Hematopoietic multipotent progenitor cell treated with erythropoietin and hydrocortisone succinate and interleukin-3 and kit ligand, for 4 days (in vitro differentiated cells): ENCODE measurements around the gene CFAP61.
A peak's percentile ranks its signal among the peaks of the same experiment; 100 is the strongest.
"Not testable (repeated sequence)": the region's sequence is repeated elsewhere in the genome, so short reads cannot be mapped to it uniquely, and the experiment has no call there.

Experiments
- DNase-seq: peaks from one replicate; pipeline ENCODE4 v3.0.0-alpha.2; 2015

CFAP61 gene

DNA sequence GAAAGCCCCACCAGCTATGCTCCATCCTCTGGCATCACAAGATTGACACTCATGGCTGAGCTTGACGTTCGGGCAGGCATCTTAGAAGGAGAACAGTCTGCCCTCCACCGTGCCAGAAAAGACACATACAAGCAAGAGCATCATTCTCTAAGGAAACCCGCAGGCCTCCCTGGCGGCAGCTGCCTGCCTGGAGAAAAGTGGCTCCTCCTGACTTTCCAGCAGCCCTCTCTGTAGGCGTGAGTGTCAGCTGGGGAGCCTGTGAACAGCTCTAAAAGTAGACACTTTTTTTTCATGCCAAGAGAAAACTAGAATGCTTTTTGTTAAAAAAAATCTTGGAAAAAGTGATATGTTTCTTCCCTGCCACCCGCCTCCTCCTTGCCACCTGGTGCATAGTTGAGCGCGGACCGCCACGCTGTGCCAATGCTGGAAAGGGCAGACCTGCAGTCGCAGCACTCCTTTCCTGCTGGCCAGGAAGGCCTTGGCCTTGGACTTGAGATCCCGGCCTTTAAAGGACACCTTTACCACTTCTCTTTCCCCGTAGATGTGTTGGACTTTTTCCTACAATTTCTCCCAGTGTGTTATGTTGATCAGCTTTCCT is 285.9 kb downstream of the CFAP61 start:
- no peak for DNase-seq

DNA sequence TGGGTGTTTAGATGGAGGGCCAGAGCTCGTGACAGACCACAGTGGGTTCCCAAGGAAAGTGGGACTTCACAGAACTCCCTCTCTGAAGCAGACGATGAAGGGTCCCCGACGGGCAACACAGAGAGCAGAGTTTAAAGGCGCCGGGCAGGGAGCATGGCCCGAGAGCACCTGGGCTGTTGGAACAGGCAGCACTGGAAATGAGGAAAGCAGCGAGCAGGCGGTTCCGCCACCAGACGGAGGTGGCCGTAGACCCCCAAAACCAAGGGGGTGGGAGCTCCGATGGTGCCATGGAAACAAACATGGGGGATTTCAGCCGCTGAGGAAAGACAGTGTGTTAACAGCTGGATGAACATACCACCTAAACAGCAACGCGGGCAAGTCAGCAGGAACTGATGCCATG is 288.1 kb downstream of the CFAP61 start:
- DNase-seq, result no peak

DNA sequence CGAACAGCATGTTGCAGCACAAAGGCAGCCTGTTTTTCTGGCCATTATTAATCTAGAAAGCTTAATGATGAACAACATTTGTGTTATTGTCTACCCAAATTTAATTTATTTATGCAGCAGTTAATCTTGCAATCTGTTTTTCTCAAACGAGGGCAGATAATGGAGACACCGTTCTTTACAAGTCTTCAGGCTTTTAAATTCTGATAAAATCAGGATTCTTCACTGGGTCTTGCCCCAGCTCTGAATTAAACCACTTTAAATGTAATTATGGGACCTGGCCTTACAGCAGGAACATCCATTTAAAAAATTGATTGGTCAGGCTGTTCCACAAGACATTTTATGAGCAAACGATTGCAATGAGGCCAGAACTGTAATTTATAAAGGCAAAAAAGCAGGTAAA is 289.0 kb downstream of the CFAP61 start:
- DNase-seq, result no peak

DNA sequence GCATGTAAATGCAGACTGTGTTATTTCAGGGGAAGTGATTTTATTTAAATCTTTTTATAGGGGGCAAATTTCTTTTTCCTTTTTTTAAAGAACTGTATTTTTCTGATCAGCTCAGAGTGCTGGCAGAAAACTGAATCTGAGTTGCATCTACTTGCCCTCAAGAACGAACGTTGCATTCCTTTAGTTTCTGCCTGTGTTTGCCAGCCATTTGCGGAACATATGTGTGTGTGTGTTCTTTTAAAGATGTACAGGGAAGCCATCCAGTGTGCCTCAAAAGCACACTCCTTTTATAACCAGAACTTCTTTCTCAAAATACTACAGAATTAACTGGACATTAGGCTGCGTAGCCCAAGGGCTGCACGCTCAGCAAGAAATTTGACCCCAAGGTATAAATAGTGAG is 289.7 kb downstream of the CFAP61 start:
- no peak for DNase-seq

DNA sequence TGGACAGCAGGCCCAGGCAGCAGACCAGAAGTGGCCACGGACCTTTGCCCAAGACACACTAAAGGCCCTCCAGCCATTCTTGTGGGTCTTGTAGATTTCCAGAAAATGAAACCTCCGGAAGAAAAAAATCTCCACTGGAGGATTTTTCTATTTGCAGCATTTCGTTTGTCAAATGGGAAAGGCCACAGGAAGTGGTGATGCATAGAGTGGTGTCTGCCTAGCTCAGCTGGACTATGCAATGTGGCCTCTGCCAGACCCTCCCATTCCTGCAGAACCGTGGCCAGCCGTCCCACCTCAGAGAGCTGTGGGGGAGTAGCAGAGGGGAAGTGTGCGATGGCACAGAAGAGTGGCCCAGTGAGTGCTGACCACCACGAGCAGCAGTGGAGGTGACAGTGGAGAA is 291.6 kb downstream of the CFAP61 start:
- no peak for DNase-seq

DNA sequence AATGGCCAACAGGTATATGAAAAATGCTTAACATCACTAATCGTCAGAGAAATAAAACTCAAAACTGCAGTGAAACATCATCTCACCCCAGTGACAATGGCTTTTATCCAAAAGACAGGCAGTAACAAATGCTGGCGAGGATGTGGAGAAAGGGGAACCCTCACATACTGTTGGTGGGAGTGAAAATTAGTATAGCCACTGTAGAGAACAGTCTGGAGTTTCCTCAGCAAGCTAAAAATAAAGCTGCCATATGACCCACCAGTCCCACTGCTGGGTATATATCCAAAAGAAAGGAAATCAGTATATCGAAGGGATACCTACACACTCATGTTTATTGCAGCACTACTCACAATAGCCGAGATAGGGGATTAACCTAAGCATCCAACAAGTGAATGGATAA is 292.1 kb downstream of the CFAP61 start:
- DNase-seq, result no peak

DNA sequence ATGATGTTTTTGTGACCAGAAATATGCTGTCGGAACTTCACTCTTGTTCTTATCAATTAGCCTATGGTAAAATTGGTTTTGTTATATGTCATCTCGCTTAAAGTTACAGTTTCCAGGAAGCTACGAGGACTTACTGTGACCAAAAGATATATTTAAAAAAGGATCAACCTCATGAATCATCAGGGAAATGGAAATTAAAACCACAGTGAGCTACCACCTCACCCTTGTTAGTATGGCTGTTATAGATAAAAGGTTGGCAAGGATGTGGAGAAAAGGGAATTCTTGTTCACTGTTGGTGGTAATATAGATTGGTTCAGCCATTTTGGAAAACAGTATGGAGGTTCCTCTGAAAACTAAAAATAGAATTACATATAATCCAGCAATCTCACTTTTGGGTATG is 301.2 kb downstream of the CFAP61 start:
- DNase-seq, result peak; percentile 64

DNA sequence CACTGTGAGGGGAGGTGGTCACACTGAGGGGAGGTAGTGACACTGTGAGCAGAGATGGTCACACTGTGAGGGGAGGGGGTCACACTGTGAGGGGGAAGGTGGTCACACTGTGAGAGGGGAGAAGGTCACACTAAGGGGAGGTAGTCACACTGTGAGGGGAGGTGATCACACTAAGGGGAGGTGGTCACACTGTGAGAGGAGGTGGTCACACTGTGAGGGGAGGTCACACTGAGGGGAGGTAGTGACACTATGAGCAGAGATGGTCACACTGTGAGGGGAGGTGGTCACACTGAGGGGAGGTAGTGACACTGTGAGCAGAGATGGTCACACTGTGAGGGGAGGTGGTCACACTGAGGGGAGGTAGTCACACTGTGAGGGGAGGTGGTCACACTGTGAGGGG is 303.2 kb downstream of the CFAP61 start:
- not testable (repeated sequence) for DNase-seq

DNA sequence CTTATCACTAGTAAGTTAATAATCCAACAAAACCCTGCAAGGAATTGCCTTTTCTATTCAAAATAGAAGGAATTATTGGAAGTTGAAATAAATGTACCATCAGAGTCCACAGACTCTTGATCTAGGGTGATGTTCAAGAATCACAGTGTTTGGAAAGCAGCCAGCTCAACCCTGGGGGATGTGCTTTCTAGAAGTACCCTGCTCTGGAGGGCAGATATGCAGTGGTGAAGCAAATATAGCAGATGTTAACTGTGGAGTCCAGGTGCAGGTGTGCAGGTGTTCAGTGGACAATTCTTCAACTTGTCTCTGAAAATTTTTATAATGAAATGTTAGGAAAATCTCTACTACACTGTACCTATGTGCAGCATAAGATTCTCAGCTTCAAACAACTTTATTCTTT is 306.5 kb downstream of the CFAP61 start:
- no peak for DNase-seq

DNA sequence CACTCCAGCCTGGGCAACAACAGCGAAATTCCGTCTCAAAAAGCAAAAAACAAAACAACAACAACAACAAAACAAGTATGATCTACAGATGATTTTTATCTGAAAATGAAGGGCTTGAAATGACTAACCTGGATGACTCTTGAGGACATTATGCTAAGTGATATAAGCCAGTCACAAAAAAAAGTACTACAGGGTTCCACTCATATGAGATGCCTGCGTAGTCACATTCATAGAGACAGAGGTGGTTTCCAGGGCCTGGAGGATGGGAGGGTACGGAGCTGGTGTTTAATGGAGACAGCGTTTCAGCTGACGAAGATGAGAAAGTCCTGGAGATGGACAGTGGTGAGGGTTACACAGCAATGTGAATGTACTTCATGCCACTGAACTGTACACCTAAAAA is 307.3 kb downstream of the CFAP61 start:
- no peak for DNase-seq

DNA sequence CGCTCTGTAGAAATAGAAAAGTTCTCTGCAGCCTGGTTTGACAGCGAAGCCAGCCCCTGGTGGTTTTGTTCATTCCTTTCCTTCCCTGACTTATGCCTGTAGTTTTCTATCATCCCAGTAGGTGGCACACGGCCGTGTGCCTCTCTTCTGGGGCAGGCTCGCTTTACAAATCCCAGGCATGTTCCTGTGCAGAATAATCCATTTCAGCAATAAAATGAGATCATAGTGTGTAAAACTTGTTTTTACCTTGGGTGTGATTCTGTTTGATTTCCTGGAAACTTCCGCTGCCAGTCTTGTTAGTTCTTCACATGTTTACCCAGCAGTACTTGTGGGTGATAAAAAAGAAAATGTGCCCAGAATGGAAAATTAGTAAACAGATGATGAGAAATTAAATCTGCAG is 308.1 kb downstream of the CFAP61 start:
- peak; percentile 80 for DNase-seq

DNA sequence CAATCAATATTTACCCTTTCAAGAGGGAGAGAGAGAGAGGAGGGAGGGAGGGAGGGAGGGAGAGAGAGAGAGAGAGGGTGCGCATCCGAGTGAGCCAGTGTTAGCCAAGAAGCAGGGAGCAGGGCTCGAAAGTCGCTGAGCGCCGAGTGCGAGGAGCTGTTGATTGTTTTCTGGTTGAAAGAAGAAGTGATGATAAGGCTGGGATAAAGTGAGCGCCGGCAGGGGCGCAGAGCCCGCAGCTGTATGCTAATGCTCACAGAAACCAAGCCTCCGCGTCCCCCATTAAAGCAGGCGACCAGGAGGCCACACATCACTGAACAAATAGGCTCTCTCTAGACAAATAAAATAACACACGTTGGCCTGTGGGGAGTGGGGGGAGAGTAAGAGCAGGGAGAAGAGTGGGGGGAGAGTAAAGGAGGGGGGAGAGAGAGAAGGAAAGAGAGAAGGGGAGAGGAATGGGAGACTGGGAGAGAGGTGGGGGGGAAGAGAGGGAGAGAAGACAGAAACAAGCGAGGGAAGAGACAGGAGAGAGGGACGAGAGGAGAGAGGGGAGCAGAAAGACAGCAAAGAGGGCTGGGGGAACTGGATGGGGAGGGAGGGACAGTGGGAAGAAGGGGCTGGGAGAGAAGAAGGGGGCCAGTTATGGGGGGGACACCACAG is 310.6 kb downstream of the CFAP61 start:
- DNase-seq, result peak; percentile 43

DNA sequence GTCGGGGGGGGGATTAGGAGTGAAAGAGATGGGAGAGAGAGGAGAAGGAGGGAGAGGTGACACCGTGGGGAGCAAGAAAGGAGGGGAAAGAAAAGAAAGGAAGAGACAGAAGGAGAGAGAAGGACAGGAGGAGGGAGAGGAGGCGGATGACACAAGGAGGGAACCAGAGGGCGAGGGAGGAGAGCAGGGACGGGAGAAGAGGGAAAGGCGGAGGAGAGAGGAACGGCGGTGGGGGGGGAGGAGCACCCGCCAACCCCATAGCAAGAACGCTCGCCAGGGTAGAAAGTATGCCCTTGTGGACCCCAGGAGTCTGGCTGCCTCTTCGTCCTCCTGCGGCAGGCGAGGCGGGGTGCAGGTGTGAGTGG is 311.1 kb downstream of the CFAP61 start:
- DNase-seq, result no peak

DNA sequence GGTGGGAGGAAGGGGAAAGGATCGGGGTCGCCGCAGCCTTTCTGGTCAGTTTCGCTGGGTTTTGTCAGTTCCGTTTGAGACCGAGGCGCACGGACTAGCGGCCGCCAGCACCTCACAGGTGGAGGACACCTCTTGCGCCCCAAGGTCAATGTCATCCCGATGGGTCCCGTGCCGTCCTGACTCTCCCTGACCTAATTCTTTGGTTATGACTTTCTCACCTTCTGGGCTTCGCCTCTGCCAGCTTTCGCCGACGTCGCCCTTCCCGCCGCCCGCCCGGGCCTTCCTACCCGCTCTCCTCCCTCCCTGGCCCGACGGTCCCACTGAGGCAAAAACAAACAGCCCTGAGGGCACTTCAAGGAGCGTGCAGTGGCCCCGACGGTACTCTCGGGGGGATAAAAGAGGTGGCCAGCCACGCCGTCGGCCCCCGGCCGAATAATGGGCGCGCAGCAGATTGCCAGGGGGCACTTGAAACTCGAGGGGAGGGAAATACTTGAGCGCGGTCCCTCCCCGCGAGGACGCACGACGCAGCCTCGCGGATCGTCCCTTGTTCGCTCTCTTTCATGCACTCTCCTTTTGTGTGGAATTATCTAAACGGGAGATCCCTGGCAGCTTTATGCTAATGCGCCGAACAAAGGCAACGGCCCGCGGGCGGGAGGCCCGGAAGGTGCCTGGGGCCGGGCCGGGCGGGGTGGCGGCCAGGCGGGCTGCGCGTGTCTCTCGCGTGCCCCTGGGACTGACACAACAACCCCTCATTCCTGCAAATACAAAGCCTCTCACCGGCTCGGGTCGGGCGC is 311.7 kb downstream of the CFAP61 start:
- DNase-seq, result peak; percentile 24

DNA sequence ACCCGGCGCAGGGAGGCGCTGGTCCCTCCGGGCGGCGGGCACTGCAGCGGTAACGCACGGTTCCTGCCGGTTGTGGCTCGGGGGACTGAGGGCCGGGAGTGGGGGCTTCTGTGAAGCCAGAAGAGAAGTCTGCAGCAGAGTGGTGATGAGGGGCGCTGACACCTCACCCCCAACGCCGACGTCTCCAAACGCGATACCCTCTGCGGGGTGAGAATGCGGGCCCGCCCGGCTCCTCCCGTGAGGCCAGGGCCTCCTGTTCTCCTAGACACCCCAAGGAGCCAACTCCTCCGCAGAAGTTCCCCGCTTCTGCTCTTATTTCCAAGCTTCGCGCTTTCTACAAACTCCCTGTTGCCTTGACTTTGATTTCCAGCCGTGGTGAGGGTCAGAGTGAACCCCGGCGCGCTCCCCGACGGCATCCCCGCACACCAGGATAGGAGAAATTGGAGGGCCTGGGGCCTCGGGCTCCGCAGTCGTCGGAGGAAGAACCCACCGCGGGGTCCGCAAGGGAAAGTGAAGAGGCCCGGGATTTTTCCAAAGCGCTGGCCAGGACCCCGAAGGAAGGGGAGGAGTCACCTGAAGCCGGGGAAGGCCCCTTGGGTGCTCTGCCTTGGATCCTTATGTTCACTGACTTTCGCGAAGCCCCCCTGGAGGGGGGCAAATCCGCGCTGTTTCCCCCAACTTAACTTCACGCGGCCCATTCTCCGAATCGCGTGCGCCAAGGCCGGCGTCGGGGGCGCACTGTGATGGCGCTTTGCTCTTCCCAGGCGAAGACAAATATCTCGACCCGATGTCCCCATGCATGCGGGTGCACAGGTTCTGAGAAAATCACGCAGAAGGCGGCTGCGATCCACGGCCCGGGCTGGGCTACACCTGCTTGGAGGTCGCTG is 312.5 kb downstream of the CFAP61 start:
- DNase-seq, result no peak

DNA sequence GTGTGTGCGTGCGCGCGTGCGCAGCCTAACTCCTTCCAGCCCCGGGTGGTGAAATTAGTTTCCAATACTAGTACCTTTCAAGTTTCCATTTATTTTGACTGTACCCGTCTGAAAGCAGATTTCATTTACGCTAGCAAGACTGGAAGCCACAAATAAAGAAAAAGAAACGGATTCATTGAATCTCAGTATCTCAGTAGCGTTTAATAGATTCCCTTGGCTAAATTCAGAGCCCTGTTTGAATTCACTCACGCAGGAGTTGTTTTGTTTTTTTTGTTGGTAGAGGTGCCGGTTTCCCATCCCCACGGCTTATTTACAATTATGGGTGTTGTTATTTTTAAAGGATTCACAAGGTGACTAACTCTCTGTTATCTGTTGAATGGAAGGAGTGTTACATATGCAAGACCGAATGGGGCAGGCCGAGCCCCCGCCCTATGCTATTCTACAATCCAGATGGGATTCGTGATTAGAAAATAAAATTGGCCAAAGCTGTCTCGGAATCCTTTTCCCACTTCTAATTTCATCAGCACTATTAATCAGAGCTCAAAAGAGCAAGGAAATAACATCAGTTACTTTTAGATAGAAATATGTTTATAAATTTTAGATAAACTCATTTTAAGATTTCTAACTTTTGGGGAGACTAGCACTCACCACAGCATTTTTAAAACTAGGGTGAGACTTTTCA is 313.3 kb downstream of the CFAP61 start:
- DNase-seq, result no peak

DNA sequence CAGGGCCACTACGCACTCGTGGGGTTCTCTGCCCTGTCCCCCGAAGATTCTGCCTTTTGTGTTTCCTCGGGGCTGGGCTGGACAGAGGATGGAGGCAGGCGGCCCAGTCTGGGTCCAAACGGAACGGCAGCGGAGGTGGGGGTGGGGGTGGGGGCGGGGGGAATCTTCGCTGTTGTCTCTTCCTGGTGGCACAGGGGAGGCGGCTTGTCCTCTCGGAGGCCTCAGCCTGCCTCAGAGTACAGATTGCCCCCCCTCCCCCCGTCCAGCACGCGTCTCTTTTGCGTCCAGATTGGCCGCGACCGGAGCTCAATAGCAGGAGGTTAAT is 314.2 kb downstream of the CFAP61 start:
- DNase-seq, result no peak

DNA sequence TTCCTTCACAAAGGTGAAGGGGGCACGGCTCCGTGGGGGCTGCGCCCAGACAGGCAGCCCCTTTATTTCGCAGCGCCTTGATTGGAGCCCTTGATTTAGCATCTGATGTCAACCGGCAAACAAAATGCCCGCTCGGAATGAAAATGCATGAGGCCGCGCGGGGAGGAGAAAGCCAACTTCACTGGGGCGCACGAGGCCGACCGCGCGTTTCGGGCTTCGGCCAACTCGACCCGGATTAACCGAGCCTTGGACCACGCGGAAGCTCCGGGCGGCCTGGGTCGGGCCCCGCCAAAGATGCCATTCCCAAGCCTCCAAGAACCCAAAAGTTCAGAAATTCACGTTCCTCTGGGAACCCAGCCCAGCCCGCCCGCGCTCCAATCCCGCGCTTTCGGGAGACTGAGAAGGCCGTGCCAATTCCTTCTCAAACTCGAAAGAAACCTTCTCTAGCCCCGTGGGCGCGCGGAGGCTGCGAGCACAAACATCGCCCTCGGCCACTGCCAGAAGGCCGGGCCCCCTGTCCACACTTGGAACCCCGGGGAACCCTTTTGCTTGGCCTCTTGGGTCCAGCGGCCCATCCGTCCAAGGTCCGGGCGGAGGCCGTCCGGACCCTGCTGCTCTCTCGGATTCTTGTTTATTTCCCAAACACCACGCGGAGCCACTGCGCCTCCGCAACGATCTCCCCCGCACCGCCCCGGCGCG is 314.7 kb downstream of the CFAP61 start:
- DNase-seq, result no peak

DNA sequence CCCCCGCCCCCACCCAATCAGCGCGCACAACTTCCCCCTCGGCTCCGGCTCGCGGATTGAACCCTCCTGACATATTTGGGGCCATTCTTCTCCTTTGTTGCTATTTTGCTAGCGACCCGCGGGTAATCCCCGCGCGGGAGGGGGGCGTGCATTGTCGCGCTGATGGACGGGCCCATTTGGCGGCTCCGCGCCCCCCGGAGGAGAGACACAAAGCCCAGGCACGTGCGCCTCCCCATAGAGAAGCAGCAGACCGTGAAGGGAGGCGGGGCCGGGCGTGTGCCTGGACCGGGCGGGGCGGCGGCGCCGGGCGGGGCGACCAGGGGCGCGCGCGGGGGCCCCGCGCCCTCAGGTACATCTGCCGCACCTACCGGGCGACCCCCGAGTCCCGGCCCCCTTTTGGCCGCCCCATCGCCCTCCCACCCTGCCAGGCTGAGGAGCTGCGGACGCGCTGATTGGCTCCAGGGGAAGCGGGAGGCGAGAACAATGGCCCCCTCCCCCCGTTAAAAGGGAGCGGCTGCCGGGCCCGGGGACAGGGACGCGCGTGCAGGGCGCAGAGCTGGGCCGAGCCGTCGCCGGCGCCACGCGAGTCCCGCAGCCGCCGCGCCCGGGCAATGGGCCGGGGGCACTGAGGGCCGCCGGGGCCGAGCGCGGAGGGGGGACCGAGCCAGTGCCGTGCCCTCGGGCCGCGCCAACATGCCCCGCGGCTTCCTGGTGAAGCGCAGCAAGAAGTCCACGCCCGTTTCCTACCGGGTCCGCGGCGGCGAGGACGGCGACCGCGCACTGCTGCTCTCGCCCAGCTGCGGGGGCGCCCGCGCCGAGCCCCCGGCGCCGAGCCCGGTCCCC is 315.5 kb downstream of the CFAP61 start, which contains the start of gene INSM1:
Gene INSM1, plus strand, starts transcription at position 530 of the 843 bp plus-strand sequence. Its CDS starts 164 bp downstream, at position 694.
- DNase-seq, result peak; percentile 23

DNA sequence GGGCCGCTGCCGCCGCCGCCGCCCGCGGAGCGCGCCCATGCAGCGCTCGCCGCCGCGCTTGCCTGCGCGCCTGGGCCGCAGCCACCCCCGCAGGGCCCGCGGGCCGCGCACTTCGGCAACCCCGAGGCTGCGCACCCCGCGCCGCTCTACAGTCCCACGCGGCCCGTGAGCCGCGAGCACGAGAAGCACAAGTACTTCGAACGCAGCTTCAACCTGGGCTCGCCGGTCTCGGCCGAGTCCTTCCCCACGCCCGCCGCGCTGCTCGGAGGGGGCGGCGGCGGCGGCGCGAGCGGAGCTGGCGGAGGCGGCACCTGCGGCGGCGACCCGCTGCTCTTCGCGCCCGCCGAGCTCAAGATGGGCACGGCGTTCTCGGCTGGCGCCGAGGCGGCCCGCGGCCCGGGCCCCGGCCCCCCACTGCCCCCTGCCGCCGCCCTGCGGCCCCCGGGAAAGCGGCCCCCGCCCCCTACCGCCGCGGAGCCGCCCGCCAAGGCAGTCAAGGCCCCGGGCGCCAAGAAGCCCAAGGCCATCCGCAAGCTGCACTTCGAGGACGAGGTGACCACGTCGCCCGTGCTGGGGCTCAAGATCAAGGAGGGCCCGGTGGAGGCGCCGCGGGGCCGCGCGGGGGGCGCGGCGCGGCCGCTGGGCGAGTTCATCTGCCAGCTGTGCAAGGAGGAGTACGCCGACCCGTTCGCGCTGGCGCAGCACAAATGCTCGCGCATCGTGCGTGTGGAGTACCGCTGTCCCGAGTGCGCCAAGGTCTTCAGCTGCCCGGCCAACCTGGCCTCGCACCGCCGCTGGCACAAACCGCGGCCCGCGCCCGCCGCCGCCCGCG is 316.3 kb downstream of the CFAP61 start:
- peak; percentile 34 for DNase-seq
